Omental fat pad (tissue), 4 donors: ENCODE results near the gene CHL1. TPM values are rescaled to one million over a fixed set of nuclear protein-coding genes. Genes with fewer than 3 reads are reported as not detected.

Source experiments
- ATAC-seq: fragments of 150-250 bp; one replicate; pipeline ENCODE4 v1.9.1; 2016; ENCODE audit warnings: mild to moderate bottlenecking, moderate library complexity; ENCODE audit not compliant: low FRiP score
- DNase-seq: peaks from one replicate; pipeline ENCODE4 v3.0.0-alpha.2; 2019; ENCODE audit warnings: low spot score
- CTCF ChIP-seq, 3 donors: fragments of 450-650 bp; IDR thresholded peaks; one replicate each; pipeline ENCODE4 v1.5.1; 2016 to 2017; ENCODE audit warnings: antibody characterized with exemption in 3 of 3, mild to moderate bottlenecking in 3 of 3, moderate library complexity in 2 of 3
- small RNA-seq: library from RNA; depleted of rRNA; stranded (forward); fragments of <200 nt; gene quantifications from one replicate; pipeline ENCODE3, GENCODE V24; 2016
- total RNA-seq, 4 donors: library from RNA; depleted of rRNA; stranded (reverse); fragments of >200 nt; gene quantifications; one replicate each; pipeline ENCODE4 v1.1.0, GENCODE V29; 2016

CHL1 gene
- total RNA-seq, 4 donors from 2014 or later = 18.7 to 64.2 (median 42.1) TPM

DNA sequence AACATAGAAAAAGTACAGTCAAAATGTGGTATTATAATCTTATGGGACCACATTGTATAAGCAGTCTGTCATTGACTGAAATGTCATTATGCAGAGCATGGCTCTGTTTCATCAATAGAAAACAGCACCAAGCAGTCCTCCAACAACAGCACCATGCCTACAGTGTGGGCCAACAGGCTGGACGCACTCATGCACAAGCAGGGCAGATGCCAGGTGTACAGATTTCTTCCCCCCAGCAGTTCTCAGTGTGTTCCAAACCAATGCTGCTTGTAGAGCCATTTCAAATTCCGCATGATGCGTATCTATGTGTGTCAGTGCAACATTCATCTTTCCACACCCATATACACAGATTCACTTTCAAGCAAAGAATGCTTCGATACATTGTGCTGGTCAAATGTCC, 253.1 kb downstream of the CHL1 start:
- DNase-seq = no peak
- TF ChIP-seq CTCF (IDR thresholded peaks at IDR 0.05) = no peak
- no peak for ATAC-seq

DNA sequence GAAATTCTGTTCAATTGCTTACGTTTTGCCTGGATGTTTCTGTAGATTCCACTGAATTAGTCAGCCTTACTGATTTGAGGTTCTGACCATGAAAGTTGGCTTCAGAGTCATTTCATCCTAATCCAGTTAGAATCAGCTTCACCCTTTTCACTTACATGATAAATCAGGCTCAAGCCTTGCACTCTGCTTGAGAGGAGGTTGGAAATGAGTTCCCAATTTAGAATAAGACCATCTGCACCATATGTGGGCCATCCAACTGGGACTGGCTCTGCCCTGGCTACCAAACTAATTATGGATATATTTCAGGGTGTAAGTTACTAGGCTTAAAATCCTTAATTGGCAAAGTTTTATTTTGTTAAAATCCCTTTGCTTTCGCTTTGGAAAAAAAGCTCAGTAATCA, 255.7 kb downstream of the CHL1 start:
- DNase-seq (no peak), ATAC-seq (no peak)
- TF ChIP-seq CTCF (IDR thresholded peaks at IDR 0.05) = no peak

- no peak for TF ChIP-seq CTCF (IDR thresholded peaks at IDR 0.05)
- ATAC-seq (no peak), DNase-seq (no peak)
Observed at GRCh38 chr3:453106-453505, 256.5 kb downstream of the CHL1 start.

DNA sequence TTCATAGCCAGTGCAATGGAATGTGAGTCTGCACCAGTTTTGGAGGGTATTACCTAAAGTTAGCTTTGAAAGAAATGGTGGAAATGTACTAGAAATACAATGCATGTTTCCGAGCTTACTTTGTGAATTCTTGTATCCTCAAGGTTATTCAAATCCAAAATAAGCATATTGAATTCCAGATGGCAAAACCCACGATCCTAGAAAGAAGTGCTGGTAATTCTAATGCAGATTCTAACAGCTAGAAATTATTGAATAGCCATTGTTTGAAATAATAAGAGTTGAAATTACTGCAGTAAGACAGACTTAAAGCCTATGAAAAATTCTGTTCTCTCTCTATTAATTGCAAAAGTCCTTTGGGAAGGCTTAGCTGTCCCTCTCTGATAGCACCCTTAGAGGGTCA, 258.4 kb downstream of the CHL1 start:
- TF ChIP-seq CTCF (IDR thresholded peaks at IDR 0.05) = no peak
- DNase-seq (no peak), ATAC-seq (no peak)

DNA sequence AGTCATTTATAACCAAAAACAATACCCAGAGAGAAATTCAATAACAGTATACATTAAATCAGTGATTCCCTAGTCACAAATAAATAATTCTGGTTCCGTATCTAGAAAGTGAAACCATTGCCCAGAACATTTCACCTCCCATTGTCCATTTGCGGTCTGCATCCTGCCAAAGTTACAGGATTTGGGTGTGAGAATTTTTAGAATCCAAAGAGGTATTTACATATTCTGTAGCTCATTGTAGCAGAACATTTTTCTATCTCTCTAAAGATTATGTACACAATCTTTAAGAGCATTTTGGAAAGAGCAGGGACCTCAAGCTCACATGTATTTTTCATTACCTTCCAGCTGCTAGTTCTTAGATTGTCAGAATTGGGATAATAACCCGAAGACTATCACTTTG, 261.6 kb downstream of the CHL1 start:
- ATAC-seq = no peak
- TF ChIP-seq CTCF (IDR thresholded peaks at IDR 0.05) = no peak

GRCh38 chr3:458653-459310, 262.2 kb downstream of the CHL1 start:
- TF ChIP-seq CTCF (IDR thresholded peaks at IDR 0.05) = no peak
- DNase-seq (no peak), ATAC-seq (no peak)

More for the DNA sequence above, 261.6 kb downstream of the CHL1 start:
- DNase-seq = no peak

Small RNAs within 50 kb of the gene (small RNA-seq; reads per million reads assigned to genes)
- gene RNU6-1194P = not detected
